ENCODE results near the gene ZIC2.

Gene ZIC2

DNA sequence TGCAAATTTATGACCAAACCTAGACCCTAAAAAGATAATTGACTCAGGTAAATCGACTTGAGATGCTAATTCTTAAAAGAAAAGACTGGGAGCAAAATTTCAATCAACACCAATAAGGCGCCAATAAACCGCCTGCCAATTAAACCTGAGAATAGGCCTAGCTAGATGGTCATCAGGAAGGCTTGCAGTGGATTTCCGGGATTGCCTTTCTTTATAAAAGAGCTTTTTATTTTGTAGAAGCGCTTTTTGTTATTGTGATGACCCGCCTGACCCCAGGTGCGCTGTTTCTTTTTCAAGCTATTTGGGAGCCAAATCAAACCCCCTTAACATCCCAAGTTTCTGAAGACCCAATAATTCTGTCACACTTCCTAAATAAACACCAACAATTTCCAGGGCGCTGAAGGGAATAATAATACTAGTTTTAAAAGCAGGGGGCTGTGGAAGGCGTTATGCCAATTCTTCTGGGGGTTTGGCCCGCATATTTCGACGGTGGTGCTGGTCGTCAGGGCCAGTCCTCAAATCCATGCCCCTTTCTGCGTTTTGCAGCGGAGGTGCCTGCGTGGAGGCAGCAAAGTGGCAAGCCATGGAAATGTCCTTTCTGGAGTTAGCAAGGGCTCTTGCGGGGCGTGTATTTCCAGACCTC lies 7.2 kb upstream of the ZIC2 start:
- DNase-seq (ENCODE audit: low spot score), result no peak

GRCh38 chr13:99974939-99975561 lies 6.5 kb upstream of the ZIC2 start:
- no peak for DNase-seq (ENCODE audit: low spot score)

DNA sequence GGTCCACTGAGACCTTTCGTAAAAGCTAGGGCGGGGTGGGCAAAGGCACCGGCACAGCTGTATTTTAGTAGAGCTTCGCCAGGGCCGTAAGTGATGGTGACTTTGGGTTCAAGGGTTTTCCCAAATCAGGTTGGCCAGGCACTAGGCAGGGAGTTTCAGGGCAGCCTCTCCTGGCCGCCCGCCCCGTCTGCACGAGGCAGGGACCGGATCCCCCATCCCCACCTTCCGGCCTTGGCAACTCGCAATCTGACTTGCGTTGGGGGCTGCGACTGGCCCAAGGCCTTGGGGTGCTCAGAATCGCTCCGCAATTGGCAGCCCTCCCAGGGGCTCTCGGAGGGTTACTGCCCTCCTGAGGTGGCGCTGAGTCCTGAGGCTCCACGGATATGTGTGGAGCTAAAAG lies 6.0 kb upstream of the ZIC2 start:
- DNase-seq (ENCODE audit: low spot score), result no peak

DNA sequence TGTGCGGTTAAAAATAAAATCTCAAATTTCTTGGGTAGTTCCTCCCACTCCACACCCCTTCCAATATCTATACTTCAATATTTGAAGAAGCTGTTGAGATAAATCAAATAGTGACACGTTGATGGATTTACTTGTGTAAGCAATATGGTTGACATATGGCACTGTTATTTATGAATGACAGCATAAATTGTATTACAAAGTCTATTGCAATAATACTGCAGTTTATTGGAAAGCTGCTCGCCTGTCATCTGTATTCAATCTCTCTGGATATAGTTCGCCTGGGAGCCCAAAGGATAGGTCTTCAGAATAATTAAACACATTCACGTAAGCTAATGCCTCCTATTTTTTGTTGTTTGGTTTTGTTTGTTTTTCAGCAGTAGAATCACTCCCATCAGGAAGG lies 5.0 kb upstream of the ZIC2 start:
- no peak for DNase-seq (ENCODE audit: low spot score)

DNA sequence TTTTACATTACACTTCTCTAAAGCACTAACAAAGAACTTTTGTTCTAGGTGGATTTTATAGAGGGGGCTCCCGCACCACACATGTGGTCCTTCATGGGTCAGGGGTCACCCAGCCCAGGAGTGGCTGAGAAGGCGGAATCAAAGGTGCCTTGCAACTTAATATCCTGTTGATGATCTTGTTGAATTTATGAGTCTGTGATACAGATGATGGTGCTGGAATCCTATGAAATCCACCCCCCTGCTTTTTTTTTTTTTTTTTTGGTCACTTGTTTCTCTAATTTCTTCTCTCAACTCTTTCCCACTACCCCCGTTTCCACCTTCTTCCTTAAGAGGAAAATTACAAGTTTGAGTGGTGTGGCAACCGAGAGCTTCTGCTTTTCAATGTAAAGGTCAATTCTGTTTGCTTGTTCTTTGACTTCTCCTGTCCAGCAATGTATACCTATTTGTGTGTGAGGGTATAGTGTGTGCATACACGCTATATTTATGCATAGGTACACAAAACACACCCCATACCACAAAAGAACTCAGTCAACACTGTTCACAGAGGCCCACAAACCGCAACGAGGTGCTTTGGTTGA lies 4.2 kb upstream of the ZIC2 start:
- no peak for DNase-seq (ENCODE audit: low spot score)

DNA sequence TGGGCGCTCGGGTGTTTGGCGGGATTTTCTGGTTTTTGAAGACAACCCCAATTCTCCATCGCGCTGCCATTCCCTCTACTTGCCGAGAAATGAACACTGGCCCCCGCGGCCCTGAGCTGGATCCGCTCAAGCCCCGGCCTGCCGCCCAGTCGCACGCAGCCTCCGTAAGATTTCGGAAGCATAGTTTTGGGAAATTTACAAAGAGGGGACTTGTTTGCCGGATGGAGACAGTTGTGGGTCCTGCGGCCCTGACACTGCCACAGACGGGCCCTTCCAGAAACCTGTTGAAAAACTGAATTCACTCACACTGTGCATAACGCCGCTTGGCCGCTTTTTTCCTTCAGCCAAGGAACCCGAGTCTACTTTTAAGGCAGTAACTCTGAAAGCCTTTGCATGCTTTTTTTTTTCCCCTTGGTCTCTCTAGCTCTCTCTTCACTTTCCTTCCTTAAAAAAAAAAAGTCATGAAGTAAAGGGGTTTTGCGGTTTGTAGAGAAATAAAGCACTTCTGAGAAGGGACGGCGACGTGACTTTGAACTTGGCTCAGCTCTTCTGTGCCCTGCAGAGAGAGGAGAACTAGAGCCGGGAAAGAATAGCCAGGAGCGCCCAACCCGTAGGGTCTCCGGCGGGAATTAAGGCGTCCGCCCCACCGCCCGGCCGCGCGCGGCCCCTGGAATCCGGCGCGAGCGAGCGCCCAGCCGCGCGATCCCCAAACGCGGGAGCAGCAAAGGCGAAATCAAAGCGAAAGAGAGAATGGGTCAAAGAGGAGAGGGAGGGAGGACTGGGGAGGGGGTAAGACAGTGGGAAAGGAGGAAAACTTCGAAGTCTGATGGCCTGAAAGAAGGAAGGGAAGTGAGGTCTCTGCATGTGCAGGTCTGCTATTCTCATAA lies 3.4 kb upstream of the ZIC2 start:
- DNase-seq (ENCODE audit: low spot score), result no peak

DNA sequence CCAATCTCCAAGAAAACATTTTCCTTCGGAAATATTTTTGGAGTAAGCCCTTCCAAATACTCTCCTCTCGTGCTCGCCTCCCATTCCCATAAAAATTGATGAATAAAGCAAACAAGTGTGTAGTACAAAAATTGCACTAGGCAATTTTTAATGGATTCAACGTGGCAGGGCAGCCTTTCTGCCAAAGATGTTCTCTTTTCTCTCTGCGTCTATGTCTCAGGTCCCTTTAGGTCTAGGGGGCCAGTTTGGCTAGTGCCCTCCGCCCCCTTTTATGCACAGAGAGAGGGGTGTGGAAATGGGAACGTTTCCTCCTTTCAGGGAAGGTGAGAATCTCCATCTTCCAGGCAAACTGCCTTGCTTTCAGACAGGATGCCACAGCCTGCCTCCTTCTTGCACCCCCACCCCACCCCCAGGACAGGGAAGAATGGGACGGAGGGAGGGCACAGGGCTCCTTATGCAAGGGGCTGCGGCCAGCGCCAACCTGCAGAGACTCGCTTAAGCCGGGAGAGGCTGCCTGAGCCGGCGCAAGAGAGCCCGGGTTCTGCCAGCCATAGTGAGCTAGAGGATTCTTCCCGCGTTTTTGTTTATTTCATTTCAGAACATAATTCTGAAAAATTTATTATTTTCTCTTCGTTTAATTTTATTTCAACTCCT lies 2.7 kb upstream of the ZIC2 start:
- DNase-seq (ENCODE audit: low spot score), result no peak

- no peak for DNase-seq (ENCODE audit: low spot score)
Observed at GRCh38 chr13:99979453-99980200, 2.0 kb upstream of the ZIC2 start.

GRCh38 chr13:99980201-99980823 lies 1.3 kb upstream of the ZIC2 start:
- peak; percentile 75 for DNase-seq (ENCODE audit: low spot score)

DNA sequence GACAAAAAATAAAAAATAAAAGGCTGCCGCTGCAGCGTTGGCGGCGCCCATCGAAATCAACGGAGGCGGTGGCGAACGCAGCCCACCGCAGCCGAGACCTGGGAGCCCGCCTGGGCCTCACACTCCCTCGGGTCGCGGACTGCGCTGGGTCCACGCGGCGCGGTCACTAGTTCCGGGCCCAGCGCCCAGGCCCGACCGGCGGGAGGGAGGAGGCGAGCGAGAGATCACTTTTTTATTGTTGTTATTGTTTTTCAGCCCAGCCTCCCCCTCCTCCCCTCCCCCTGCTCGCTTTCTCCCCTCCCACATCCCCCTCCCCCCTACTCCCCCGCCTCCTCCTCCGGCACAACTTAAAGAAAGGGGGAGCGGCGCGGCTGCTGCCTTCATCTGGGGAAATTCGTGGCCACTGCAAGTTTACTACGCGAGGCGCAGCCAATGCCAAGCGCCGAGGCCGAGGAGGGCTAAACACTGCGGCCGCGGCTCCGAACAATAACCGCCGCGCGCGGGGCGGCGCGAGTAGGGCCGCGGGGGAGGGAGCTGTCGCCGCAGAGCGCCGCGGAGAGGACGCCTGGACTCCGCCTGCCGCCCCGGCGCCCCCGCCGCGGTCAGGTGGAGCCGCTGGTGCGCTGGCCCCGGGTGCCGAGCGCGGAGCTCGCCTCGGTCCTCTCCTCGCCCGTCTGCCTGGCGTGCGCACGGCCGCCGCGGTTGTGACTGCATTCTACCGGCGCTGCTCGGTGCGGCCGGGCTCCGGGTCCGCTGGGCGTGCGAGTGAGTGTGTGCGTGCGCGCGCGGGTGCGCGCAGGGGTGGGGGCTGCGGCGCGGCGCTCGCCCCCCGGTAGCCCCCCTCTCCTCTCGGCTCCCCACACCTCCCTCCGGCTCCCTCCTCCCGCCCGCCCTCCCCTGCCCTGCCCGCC lies 505 bp upstream of the ZIC2 start:
- peak; percentile 50 for DNase-seq (ENCODE audit: low spot score)

- DNase-seq (ENCODE audit: low spot score), result no peak
Observed at GRCh38 chr13:99982036-99982730, 599 bp downstream of the ZIC2 start.

DNA sequence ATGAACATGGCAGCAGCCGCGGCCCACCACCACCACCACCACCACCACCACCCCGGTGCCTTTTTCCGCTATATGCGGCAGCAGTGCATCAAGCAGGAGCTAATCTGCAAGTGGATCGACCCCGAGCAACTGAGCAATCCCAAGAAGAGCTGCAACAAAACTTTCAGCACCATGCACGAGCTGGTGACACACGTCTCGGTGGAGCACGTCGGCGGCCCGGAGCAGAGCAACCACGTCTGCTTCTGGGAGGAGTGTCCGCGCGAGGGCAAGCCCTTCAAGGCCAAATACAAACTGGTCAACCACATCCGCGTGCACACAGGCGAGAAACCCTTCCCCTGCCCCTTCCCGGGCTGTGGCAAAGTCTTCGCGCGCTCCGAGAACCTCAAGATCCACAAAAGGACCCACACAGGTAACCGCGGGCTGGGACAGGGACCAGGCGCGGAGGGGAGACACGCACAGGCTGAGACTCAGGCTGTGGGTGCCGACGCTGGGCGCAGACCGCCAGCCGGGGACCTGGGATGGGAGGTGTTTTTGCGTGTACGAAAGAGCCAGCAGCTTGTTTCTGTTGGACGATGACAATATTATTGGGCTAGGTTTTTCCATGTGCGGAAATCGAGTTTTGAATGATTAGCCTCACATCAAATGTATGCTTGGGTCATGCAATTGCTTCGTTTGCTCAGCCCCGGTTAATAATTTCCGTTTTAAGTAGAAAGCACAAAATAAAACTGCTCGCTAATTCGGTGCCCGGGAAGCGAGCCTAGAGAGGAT lies 1.3 kb downstream of the ZIC2 start:
- no peak for DNase-seq (ENCODE audit: low spot score)

GRCh38 chr13:99983499-99984401 lies 2.2 kb downstream of the ZIC2 start:
- no peak for DNase-seq (ENCODE audit: low spot score)

- DNase-seq (ENCODE audit: low spot score), result no peak
Observed at GRCh38 chr13:99984461-99985240, 3.1 kb downstream of the ZIC2 start.

- no peak for DNase-seq (ENCODE audit: low spot score)
Observed at GRCh38 chr13:99985241-99985874, 3.8 kb downstream of the ZIC2 start.

DNA sequence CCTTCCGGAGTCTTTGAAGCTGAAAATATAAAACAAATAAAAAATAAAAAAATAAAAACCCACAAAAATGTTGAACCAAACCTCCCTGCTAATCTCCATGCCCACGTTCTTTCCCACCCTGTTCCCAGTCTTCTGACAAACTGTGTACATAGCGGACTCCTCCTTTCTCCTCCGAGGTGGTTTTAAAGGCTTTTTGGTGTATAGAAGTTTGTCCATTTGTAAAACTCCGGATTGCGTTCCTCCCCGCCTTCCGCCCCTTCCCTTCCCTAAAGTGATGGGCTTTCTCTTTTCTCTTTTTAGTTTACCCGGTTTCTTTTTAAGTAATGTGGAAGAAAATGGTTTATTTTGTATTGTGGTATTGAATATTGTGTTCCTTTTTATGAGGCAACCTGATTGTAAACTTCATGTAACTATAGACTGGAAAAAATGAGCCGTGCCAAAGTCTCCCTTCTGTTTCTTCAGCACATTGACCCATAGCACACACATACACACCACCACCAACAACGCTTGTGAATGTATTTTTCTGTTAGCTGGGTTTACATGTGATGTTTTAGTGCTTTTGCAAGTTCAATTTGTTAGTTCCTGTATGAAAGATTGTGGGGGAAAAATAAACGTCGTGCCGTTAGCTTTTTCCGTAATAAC lies 4.4 kb downstream of the ZIC2 start:
- DNase-seq (ENCODE audit: low spot score), result no peak
